HCT116 (cell line): ENCODE data around the gene KHDC1L. TPM values are rescaled to one million over a fixed set of nuclear protein-coding genes. Genes with fewer than 3 reads are reported as not detected.

ENCODE experiments used
- ATAC-seq: fragments of 200-7000 bp; cut with Tn5 transposase; 2 replicates; pipeline ENCODE4 v1.9.1; 2020; ENCODE audit warnings: mild to moderate bottlenecking, moderate library complexity
- BruUV-seq: library from RNA; stranded (reverse); fragments of 400-500 nt; replicated peaks from 2 replicates; lab custom pipeline; 2021; lab: Mats Ljungman, UMichigan
- CTCF ChIA-PET: fragments of 300-600 bp; sonication (Branson Sonifier 250); formaldehyde crosslinking; loops from one replicate; lab custom pipeline; 2021; ENCODE audit warnings: antibody characterized with exemption; lab: Charles Lee
- POLR2A ChIA-PET: fragments of 300-600, 350-600 bp; sonication (Branson Sonifier 250); formaldehyde crosslinking; loops from one replicate; lab custom pipeline; 2021; ENCODE audit warnings: antibody characterized with exemption; lab: Charles Lee
- RAD21 ChIA-PET, 2 experiments: fragments of 300-600 bp; sonication (Branson Sonifier 250); formaldehyde crosslinking; loops; one replicate each; lab custom pipeline; 2023; ENCODE audit warnings: low total read pairs in 2 of 2; ENCODE audit not compliant: uncharacterized antibody in 2 of 2, unreplicated experiment in 2 of 2, low non-redundant PET in 1 of 2; lab: Charles Lee
- DNase-seq: peaks from one replicate; pipeline ENCODE4 v3.0.0-alpha.2; 2010; ENCODE audit warnings: low read depth, low spot score
- H2AFZ ChIP-seq: fragments of 200-600 bp; shearing (Covaris generic), sonication (generic); 2 replicates; pipeline ENCODE4 v1.6.1; 2017; ENCODE audit warnings: low read depth, mixed run types, mixed read lengths, antibody characterized with exemption, low read length; ENCODE audit not compliant: poor library complexity, severe bottlenecking
- H3K27ac ChIP-seq: 2 replicates; pipeline ENCODE4 v1.5.1; 2012; ENCODE audit warnings: low read depth, low read length
- H3K27me3 ChIP-seq: fragments of 200-600 bp; sonication (generic); 2 replicates; pipeline ENCODE4 v1.6.1; 2016; ENCODE audit warnings: mixed run types, low read length, mixed read lengths; ENCODE audit not compliant: insufficient read depth
- H3K36me3 ChIP-seq, 2 experiments: fragments of 200-500 bp in 1 of 2; fragments of 200-600 bp in 1 of 2; sonication (Bioruptor generic) in 1 of 2; sonication (generic) in 1 of 2; 2 replicates each; pipeline versions ENCODE4 v1.5.1 to v1.6.1; 2014 to 2016; ENCODE audit warnings: low read length in 2 of 2, inconsistent platforms in 1 of 2, mixed read lengths in 1 of 2, mixed run types in 1 of 2; ENCODE audit not compliant: insufficient read depth in 2 of 2, control insufficient read depth in 1 of 2
- H3K4me1 ChIP-seq, 2 experiments: fragments of 200-600 bp in 1 of 2; sonication (generic) in 1 of 2; 2 replicates each; pipeline versions ENCODE4 v1.5.1 to v1.6.1; 2012 to 2017; ENCODE audit warnings: low read length in 2 of 2, inconsistent platforms in 1 of 2, mild to moderate bottlenecking in 1 of 2, mixed read lengths in 1 of 2, mixed run types in 1 of 2, moderate library complexity in 1 of 2; ENCODE audit not compliant: insufficient read depth in 2 of 2, control insufficient read depth in 1 of 2
- H3K4me2 ChIP-seq: fragments of 200-600 bp; sonication (generic); 2 replicates; pipeline ENCODE4 v1.6.1; 2017; ENCODE audit warnings: mixed run types, low read length, mixed read lengths
- H3K4me3 ChIP-seq, 2 experiments: fragments of 200-600 bp in 1 of 2; sonication (generic) in 1 of 2; replicated peaks in 1 of 2; 2 replicates each; pipeline ENCODE4 v1.5.1; 2011 to 2016; ENCODE audit warnings: low read length in 2 of 2, control low read depth in 1 of 2, low read depth in 1 of 2, mild to moderate bottlenecking in 1 of 2, mixed read lengths in 1 of 2, mixed run types in 1 of 2
- H3K79me2 ChIP-seq: fragments of 200-600 bp; sonication (generic); 2 replicates; pipeline ENCODE4 v1.6.1; 2017; ENCODE audit warnings: mild to moderate bottlenecking, mixed run types, low read length, moderate library complexity, mixed read lengths; ENCODE audit not compliant: insufficient read depth
- H3K9ac ChIP-seq: fragments of 200-600 bp; sonication (generic); 2 replicates; pipeline ENCODE4 v1.6.1; 2016; ENCODE audit warnings: low read length, mixed read lengths
- H3K9me2 ChIP-seq: fragments of 200-600 bp; sonication (generic), shearing (Covaris generic); 2 replicates; pipeline ENCODE4 v1.6.1; 2017; ENCODE audit warnings: mixed run types, mild to moderate bottlenecking, moderate library complexity; ENCODE audit not compliant: insufficient read depth
- H3K9me3 ChIP-seq, 2 experiments: fragments of 200-500 bp in 1 of 2; fragments of 200-600 bp in 1 of 2; sonication (Bioruptor generic) in 1 of 2; sonication (generic) in 1 of 2; 2 replicates each; pipeline ENCODE4 v1.6.1; 2014 to 2017; ENCODE audit warnings: low read length in 2 of 2, mixed read lengths in 2 of 2, inconsistent platforms in 1 of 2, low read depth in 1 of 2, mild to moderate bottlenecking in 1 of 2, mixed run types in 1 of 2, moderate library complexity in 1 of 2; ENCODE audit not compliant: control insufficient read depth in 1 of 2, insufficient read depth in 1 of 2
- H4K20me1 ChIP-seq: fragments of 200-600 bp; sonication (generic), shearing (Covaris generic); 2 replicates; pipeline ENCODE4 v1.6.1; 2017; ENCODE audit warnings: mixed run types, mild to moderate bottlenecking, moderate library complexity; ENCODE audit not compliant: insufficient read depth
- ATF3 ChIP-seq: IDR thresholded peaks from 2 replicates; pipeline ENCODE4 v1.6.1; 2012
- CTCF ChIP-seq, 3 experiments: fragments of 200-600 bp in 1 of 3; sonication (generic) in 1 of 3; IDR thresholded peaks in 2 of 3; conservative IDR thresholded peaks in 1 of 3; 2 replicates each; pipeline ENCODE4 v1.5.1; 2012 to 2017; ENCODE audit warnings: low read depth in 2 of 3, low read length in 2 of 3, antibody characterized with exemption in 1 of 3, borderline replicate concordance in 1 of 3, control low read depth in 1 of 3, mild to moderate bottlenecking in 1 of 3, mixed read lengths in 1 of 3, mixed run types in 1 of 3, moderate library complexity in 1 of 3; ENCODE audit not compliant: insufficient read depth in 1 of 3
- EZH2phosphoT487 ChIP-seq: fragments of 200-600 bp; IDR thresholded peaks from 2 replicates; pipeline ENCODE4 v1.6.1; 2018; ENCODE audit warnings: antibody characterized with exemption, borderline replicate concordance
- JUND ChIP-seq: IDR thresholded peaks from 2 replicates; pipeline ENCODE4 v1.6.1; 2012
- POLR2AphosphoS5 ChIP-seq: IDR thresholded peaks from 2 replicates; pipeline ENCODE4 v1.6.1; 2011; ENCODE audit warnings: mild to moderate bottlenecking, low read depth, low read length, moderate library complexity
- RAD21 ChIP-seq: IDR thresholded peaks from 2 replicates; pipeline ENCODE4 v1.6.1; 2012; ENCODE audit warnings: low read depth, mild to moderate bottlenecking
- REST ChIP-seq: IDR thresholded peaks from 2 replicates; pipeline ENCODE4 v1.6.1; 2012; ENCODE audit warnings: low read depth
- SIN3A ChIP-seq: IDR thresholded peaks from 2 replicates; pipeline ENCODE4 v1.6.1; 2012; ENCODE audit warnings: low read depth
- SP1 ChIP-seq: IDR thresholded peaks from 2 replicates; pipeline ENCODE4 v1.6.1; 2012; ENCODE audit warnings: low read depth
- SRF ChIP-seq: IDR thresholded peaks from 2 replicates; pipeline ENCODE4 v1.6.1; 2012; ENCODE audit warnings: low read depth
- TCF7L2 ChIP-seq: IDR thresholded peaks from 2 replicates; pipeline ENCODE4 v1.7.0; 2011; ENCODE audit warnings: borderline replicate concordance, inconsistent platforms; ENCODE audit not compliant: insufficient read depth, insufficient read length; ENCODE audit errors: extremely low read depth
- YY1 ChIP-seq: IDR thresholded peaks from 2 replicates; pipeline ENCODE4 v1.6.1; 2011; ENCODE audit warnings: low read length, low read depth, moderate library complexity, mild to moderate bottlenecking; ENCODE audit not compliant: insufficient replicate concordance; ENCODE audit errors: extremely low read depth
- ZBTB33 ChIP-seq: IDR thresholded peaks from 2 replicates; pipeline ENCODE4 v1.6.1; 2011; ENCODE audit warnings: mild to moderate bottlenecking, low read length, moderate library complexity; ENCODE audit not compliant: insufficient replicate concordance; ENCODE audit errors: extremely low read depth
- ZNF274 ChIP-seq: fragments of 200-500 bp; sonication (Bioruptor generic); IDR thresholded peaks from 2 replicates; pipeline ENCODE4 v1.6.1; 2014; ENCODE audit warnings: mild to moderate bottlenecking, low read depth, low read length, inconsistent platforms
- intact Hi-C: fragments of 100-400 bp; cut with micrococcal nuclease; formaldehyde crosslinking; loops from 2 replicates; pipeline ENCODE4 v1.10.0; 2022
- total RNA-seq: library from RNA; stranded (reverse); gene quantifications from one replicate; pipeline ENCODE4 v1.2.1, GENCODE V29; 2021; ENCODE audit not compliant: unreplicated experiment

KHDC1L gene
- total RNA-seq, 1 experiment from 2014 or later = 5.4 TPM

GRCh38 chr6:73200247-73200646 lies 25.0 kb downstream of the KHDC1L start (continued):
- TF ChIP-seq CTCF (IDR thresholded peaks at IDR 0.05 in 2 of 3, conservative IDR thresholded peaks at IDR 0.05 in 1 of 3; ENCODE audit: borderline replicate concordance in 1 of 3, insufficient read depth in 1 of 3, low read depth in 2 of 3, low read length in 2 of 3) = no peak
- TF ChIP-seq RAD21 = no peak

- no peak overlapping the region for H2AFZ ChIP-seq
- ATAC-seq (no peak), DNase-seq (no peak)
- CTCF ChIA-PET = no interaction called here
- no peaks in the 10 kb centered on the region for H3K4me1 ChIP-seq
- no TSS peak for BruUV-seq
- no peak overlapping the region for H3K27ac ChIP-seq
- no peaks in the 10 kb centered on the region for H3K79me2 ChIP-seq
- POLR2A ChIA-PET = no interaction called here
- no peaks in the 10 kb centered on the region for H4K20me1 ChIP-seq
- intact Hi-C loops = no loop called here
- H3K36me3 ChIP-seq = no peaks in the 10 kb centered on the region
- H3K9me3 ChIP-seq = no peaks in the 10 kb centered on the region
- no peaks in the 10 kb centered on the region for H3K27me3 ChIP-seq
- H3K4me3 ChIP-seq = no peak overlapping the region
- H3K9me2 ChIP-seq = no peaks in the 10 kb centered on the region
- H3K4me2 ChIP-seq = no peak overlapping the region
- no peak overlapping the region for H3K9ac ChIP-seq
- RAD21 ChIA-PET = no interaction called here
- TF ChIP-seq JUND (no peak), SP1 (no peak), TCF7L2 (no peak), ZBTB33 (no peak), POLR2AphosphoS5 (no peak), RAD21 (no peak), REST (no peak), ZNF274 (no peak), SRF (no peak), EZH2phosphoT487 (no peak), CTCF (IDR thresholded peaks at IDR 0.05 in 2 of 3, conservative IDR thresholded peaks at IDR 0.05 in 1 of 3; ENCODE audit: borderline replicate concordance in 1 of 3, insufficient read depth in 1 of 3, low read depth in 2 of 3, low read length in 2 of 3) (no peak), YY1 (no peak), SIN3A (no peak), ATF3 (no peak)
Observed at GRCh38 chr6:73194744-73195143, 30.6 kb downstream of the KHDC1L start.
